Endothelial cell of umbilical vein (primary cell): ENCODE measurements around the gene SYNGR4. TPM values are rescaled to one million over a fixed set of nuclear protein-coding genes. Genes with fewer than 3 reads are reported as not detected.

Experiments
- BruUV-seq: library from RNA; stranded (reverse); fragments of 400-500 nt; replicated peaks from 2 replicates; lab custom pipeline; 2021; lab: Mats Ljungman, UMichigan
- CTCF ChIA-PET: fragments of 300-600, 350-600 bp; sonication (Branson Sonifier 250); formaldehyde crosslinking; loops from one replicate; lab custom pipeline; 2021; ENCODE audit warnings: antibody characterized with exemption, inconsistent platforms; lab: Charles Lee
- POLR2A ChIA-PET: fragments of 300-600, 350-600 bp; sonication (Branson Sonifier 250); formaldehyde crosslinking; loops from one replicate; lab custom pipeline; 2021; ENCODE audit warnings: antibody characterized with exemption, inconsistent platforms; lab: Charles Lee
- DNase-seq: peaks from one replicate; pipeline ENCODE4 v3.0.0-alpha.2; 2011; ENCODE audit warnings: low read depth, low spot score
- FAIRE-seq: peaks from 2 replicates; lab custom pipeline; 2011; peaks lifted over from hg19 to GRCh38; lab: Jason Lieb, UNC
- H2AFZ ChIP-seq: 2 replicates; pipeline ENCODE4 v1.6.0; 2012; ENCODE audit warnings: low read depth, low read length, control low read depth, inconsistent platforms
- H3K27ac ChIP-seq: 2 replicates; pipeline ENCODE4 v1.5.1; 2011; ENCODE audit warnings: low read depth, mild to moderate bottlenecking, control low read depth, low read length, moderate library complexity; ENCODE audit not compliant: insufficient read depth
- H3K27me3 ChIP-seq, 2 experiments: 2 replicates each; pipeline versions ENCODE4 v1.6.0 to v1.6.1; 2011; ENCODE audit warnings: low read length in 2 of 2, mixed read lengths in 1 of 2; ENCODE audit not compliant: control insufficient read depth in 2 of 2, insufficient read depth in 2 of 2
- H3K36me3 ChIP-seq, 2 experiments: 2 replicates in 1 of 2; 3 replicates in 1 of 2; pipeline ENCODE4 v1.5.1; 2011; ENCODE audit warnings: low read length in 2 of 2, mild to moderate bottlenecking in 1 of 2, moderate library complexity in 1 of 2; ENCODE audit not compliant: control insufficient read depth in 2 of 2, insufficient read depth in 2 of 2; ENCODE audit errors: extremely low read depth in 1 of 2
- H3K4me1 ChIP-seq: 3 replicates; pipeline ENCODE4 v1.5.1; 2011; ENCODE audit warnings: mild to moderate bottlenecking, low read length; ENCODE audit not compliant: control insufficient read depth, insufficient read depth; ENCODE audit errors: extremely low read depth
- H3K4me2 ChIP-seq: 2 replicates; pipeline ENCODE4 v1.6.1; 2011; ENCODE audit warnings: low read length, control low read depth, mixed read lengths; ENCODE audit not compliant: insufficient read depth
- H3K4me3 ChIP-seq, 3 experiments: fragments of 200-600 bp in 1 of 3; sonication (generic), shearing (Covaris generic) in 1 of 3; replicated peaks in 1 of 3; 2 replicates each; pipeline ENCODE4 v1.5.1; 2011 to 2016; ENCODE audit warnings: control low read depth in 3 of 3, low read length in 3 of 3, mild to moderate bottlenecking in 2 of 3, inconsistent platforms in 1 of 3, low read depth in 1 of 3, moderate library complexity in 1 of 3; ENCODE audit not compliant: insufficient read depth in 1 of 3
- H3K79me2 ChIP-seq: 2 replicates; pipeline ENCODE4 v1.6.0; 2012; ENCODE audit warnings: low read length, inconsistent platforms; ENCODE audit not compliant: control insufficient read depth, insufficient read depth
- H3K9ac ChIP-seq: replicated peaks from 2 replicates; pipeline ENCODE3; 2011; ENCODE audit warnings: low read length, control low read depth; ENCODE audit not compliant: insufficient read depth; ENCODE audit errors: extremely low read depth
- H3K9me1 ChIP-seq: replicated peaks from 3 replicates; pipeline ENCODE4 v1.6.0; 2011; ENCODE audit warnings: mild to moderate bottlenecking, low read length; ENCODE audit not compliant: control insufficient read depth, insufficient read depth; ENCODE audit errors: extremely low read depth
- H3K9me3 ChIP-seq: replicated peaks from 2 replicates; pipeline ENCODE4 v1.5.1; 2012; ENCODE audit warnings: low read length, inconsistent platforms; ENCODE audit not compliant: control insufficient read depth, insufficient read depth
- H4K20me1 ChIP-seq: replicated peaks from 2 replicates; pipeline ENCODE3; 2011; ENCODE audit warnings: mild to moderate bottlenecking, low read length; ENCODE audit not compliant: control insufficient read depth, insufficient read depth; ENCODE audit errors: extremely low read depth
- EZH2 ChIP-seq: IDR thresholded peaks from 2 replicates; pipeline ENCODE4 v1.6.1; 2012; ENCODE audit warnings: borderline replicate concordance, low read depth, mild to moderate bottlenecking, moderate library complexity, low read length, inconsistent platforms; ENCODE audit not compliant: severe bottlenecking
- FOS ChIP-seq: IDR thresholded peaks from 2 replicates; pipeline ENCODE4 v1.6.1; 2011; ENCODE audit warnings: mild to moderate bottlenecking, low read length, moderate library complexity, borderline replicate concordance; ENCODE audit not compliant: insufficient read depth
- GATA2 ChIP-seq: IDR thresholded peaks from 2 replicates; pipeline ENCODE4 v1.7.0; 2011; ENCODE audit warnings: low read depth, mild to moderate bottlenecking, moderate library complexity, mixed read lengths, low read length; ENCODE audit not compliant: insufficient read length, insufficient read depth
- JUN ChIP-seq: IDR thresholded peaks from 2 replicates; pipeline ENCODE4 v1.6.1; 2011; ENCODE audit warnings: borderline replicate concordance, low read depth; ENCODE audit not compliant: insufficient read length, insufficient read depth
- MYC ChIP-seq: IDR thresholded peaks from one replicate; pipeline ENCODE4 v1.6.1; 2011; ENCODE audit warnings: mild to moderate bottlenecking, low read depth, low read length
- POLR2A ChIP-seq: IDR thresholded peaks from 2 replicates; pipeline ENCODE4 v1.6.1; 2012; ENCODE audit warnings: low read depth, mild to moderate bottlenecking, control low read depth, low read length
- POLR2AphosphoS5 ChIP-seq: IDR thresholded peaks from 2 replicates; pipeline ENCODE4 v1.6.1; 2012; ENCODE audit warnings: low read depth, mild to moderate bottlenecking, control low read depth, low read length, moderate library complexity; ENCODE audit not compliant: insufficient read depth
- dilution Hi-C: fragments of 300-500 bp; cut with MboI; formaldehyde crosslinking; loops from one replicate; pipeline ENCODE4 v1.15.0; 2019; ENCODE audit warnings: low sequenced_read_pairs; ENCODE audit not compliant: extremely low pct_ligation_motif_present
- intact Hi-C: fragments of 100-400 bp; cut with micrococcal nuclease; formaldehyde crosslinking; loops from one replicate; pipeline ENCODE4 v1.10.0; 2022
- polyA plus RNA-seq, 4 experiments: library from polyadenylated mRNA; depleted of rRNA in 3 of 4; stranded (reverse) in 3 of 4; unstranded in 1 of 4; fragments of >200 nt; gene quantifications; 2 replicates each; pipeline versions ENCODE4 v1.2.1 to v1.2.3, GENCODE V29; 2011 to 2012; ENCODE audit warnings: missing spikeins in 1 of 4
- total RNA-seq: library from RNA; stranded (reverse); gene quantifications from 2 replicates; pipeline ENCODE4 v1.2.3, GENCODE V29; 2021
- TF ChIP-seq, protein P1 (sequence below): IDR thresholded peaks from 2 replicates; pipeline ENCODE4 v1.6.1; 2011; ENCODE audit not compliant: insufficient read depth, insufficient read length
- TF ChIP-seq, protein P2 (sequence below), 2 donors: IDR thresholded peaks; 1 replicate in 1 of 2; 2 replicates in 1 of 2; pipeline ENCODE4 v1.5.1; 2011; ENCODE audit warnings: low read length in 2 of 2, mild to moderate bottlenecking in 2 of 2, moderate library complexity in 2 of 2, control low read depth in 1 of 2, inconsistent platforms in 1 of 2, low read depth in 1 of 2; ENCODE audit not compliant: insufficient read depth in 1 of 2; ENCODE audit errors: extremely low read depth in 1 of 2

SYNGR4 gene
- total and polyA plus RNA-seq, 2 donors (not counting 3 experiments of a cell fraction or from before 2014, with no cell fraction given) = not detected

DNA sequence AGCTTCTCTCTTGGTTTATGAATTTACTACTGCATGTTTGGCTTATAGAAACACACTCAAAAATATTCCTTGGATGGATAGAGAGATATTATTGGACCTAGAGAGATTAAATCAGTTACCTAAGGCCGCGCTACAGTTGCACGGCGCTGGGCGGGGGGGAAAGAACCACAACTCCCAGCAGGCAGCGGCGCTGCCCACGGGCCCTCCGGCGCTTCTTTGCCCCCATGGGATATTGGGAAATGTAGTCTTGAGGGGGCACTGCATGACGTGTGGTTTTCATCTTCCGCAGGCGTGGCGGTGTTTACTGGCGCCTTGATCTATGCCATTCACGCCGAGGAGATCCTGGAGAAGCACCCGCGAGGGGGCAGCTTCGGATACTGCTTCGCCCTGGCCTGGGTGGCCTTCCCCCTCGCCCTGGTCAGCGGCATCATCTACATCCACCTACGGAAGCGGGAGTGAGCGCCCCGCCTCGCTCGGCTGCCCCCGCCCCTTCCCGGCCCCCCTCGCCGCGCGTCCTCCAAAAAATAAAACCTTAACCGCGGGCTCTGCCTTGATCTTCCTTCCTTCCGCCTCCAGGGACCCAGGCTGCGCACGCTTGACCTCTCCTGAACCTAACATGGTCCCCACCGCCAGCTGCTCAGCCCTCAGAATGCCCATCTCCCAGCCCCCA lies 34.0 kb upstream of the SYNGR4 start:
- POLR2A ChIA-PET = no interaction called here
- FAIRE-seq (no peak), DNase-seq (peak; percentile 15)
- CTCF ChIA-PET = interaction anchor here (2.1 to 10.0 kb wide), 3 partner anchors 10 to 16 kb away, joined by 6 to 486 read pairs (median 8); partner anchors contain the start of gene EMP3
- Histone ChIP-seq H4K20me1 (no peaks in the 10 kb centered on the region), H3K4me1 (peaks cover 24% of the 10 kb centered on the region), H3K27ac (no peak overlapping the region), H2AFZ (no peak overlapping the region), H3K9me3 (no peaks in the 10 kb centered on the region), H3K4me3 (no peak overlapping the region), H3K4me2 (no peak overlapping the region), H3K9me1 (no peaks in the 10 kb centered on the region), H3K9ac (no peak overlapping the region), H3K36me3 (no peaks in the 10 kb centered on the region), H3K79me2 (peaks cover 13% of the 10 kb centered on the region), H3K27me3 (no peaks in the 10 kb centered on the region)
- dilution Hi-C loops = no loop called here
- intact Hi-C loops = no loop called here
- TF ChIP-seq POLR2A (no peak), GATA2 (no peak), FOS (no peak), POLR2AphosphoS5 (no peak), JUN (no peak), MYC (no peak), EZH2 (no peak)
- TF ChIP-seq, protein P1, sequence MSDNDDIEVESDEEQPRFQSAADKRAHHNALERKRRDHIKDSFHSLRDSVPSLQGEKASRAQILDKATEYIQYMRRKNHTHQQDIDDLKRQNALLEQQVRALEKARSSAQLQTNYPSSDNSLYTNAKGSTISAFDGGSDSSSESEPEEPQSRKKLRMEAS = no peak
- TF ChIP-seq, protein P2, sequence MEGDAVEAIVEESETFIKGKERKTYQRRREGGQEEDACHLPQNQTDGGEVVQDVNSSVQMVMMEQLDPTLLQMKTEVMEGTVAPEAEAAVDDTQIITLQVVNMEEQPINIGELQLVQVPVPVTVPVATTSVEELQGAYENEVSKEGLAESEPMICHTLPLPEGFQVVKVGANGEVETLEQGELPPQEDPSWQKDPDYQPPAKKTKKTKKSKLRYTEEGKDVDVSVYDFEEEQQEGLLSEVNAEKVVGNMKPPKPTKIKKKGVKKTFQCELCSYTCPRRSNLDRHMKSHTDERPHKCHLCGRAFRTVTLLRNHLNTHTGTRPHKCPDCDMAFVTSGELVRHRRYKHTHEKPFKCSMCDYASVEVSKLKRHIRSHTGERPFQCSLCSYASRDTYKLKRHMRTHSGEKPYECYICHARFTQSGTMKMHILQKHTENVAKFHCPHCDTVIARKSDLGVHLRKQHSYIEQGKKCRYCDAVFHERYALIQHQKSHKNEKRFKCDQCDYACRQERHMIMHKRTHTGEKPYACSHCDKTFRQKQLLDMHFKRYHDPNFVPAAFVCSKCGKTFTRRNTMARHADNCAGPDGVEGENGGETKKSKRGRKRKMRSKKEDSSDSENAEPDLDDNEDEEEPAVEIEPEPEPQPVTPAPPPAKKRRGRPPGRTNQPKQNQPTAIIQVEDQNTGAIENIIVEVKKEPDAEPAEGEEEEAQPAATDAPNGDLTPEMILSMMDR (IDR thresholded peaks at IDR 0.05; ENCODE audit: extremely low read depth in 1 of 2, insufficient read depth in 1 of 2, low read depth in 1 of 2, low read length in 2 of 2) = no peak
- no TSS peak for BruUV-seq
